ENCODE results near the gene CDKAL1.

DNA sequence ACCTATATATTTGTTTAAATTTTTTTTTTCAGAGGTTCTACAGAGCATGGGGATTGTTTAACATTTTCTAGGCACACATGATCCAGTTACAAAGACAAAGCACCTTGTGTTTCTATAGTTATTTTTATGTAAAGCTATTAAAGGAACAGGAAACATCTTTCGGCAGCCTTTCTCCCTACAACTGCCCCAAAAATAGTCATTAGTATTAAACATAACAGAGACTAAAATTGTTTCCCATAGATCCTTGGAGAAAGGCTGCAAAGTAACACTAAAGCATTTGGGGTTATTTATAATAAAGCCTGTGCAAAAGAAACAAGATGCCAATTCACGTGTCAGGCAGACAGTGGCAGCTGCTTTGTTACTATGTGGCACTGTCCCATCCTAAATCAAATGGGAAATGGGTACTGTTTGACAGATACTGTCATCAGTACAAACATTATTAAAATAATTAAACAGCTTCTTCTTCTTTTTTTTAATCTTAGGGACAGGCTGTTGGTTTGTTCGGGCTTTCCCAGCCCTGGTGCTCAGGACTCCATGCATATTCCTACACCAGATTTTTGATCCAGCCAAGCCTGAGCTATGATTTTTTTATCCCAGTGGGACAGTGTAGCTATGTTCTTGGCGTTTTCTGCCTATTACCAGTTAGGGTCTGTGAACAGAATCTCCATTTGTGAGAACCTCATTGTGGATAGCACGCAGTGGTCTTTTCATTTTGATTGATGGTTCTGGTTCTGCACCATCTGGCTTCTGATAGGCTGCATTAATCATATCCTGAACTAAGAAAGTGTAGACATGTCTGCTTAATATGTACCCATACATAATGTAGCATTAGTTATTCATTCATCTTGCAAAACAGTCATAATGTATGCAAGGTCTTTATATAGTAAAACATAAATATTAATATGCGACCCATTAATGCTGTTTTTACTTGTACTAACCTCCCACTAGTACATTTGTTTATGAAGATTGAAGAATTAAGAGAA is 598.9 kb downstream of the CDKAL1 start:
- TF ChIP-seq, protein P1, sequence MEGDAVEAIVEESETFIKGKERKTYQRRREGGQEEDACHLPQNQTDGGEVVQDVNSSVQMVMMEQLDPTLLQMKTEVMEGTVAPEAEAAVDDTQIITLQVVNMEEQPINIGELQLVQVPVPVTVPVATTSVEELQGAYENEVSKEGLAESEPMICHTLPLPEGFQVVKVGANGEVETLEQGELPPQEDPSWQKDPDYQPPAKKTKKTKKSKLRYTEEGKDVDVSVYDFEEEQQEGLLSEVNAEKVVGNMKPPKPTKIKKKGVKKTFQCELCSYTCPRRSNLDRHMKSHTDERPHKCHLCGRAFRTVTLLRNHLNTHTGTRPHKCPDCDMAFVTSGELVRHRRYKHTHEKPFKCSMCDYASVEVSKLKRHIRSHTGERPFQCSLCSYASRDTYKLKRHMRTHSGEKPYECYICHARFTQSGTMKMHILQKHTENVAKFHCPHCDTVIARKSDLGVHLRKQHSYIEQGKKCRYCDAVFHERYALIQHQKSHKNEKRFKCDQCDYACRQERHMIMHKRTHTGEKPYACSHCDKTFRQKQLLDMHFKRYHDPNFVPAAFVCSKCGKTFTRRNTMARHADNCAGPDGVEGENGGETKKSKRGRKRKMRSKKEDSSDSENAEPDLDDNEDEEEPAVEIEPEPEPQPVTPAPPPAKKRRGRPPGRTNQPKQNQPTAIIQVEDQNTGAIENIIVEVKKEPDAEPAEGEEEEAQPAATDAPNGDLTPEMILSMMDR (IDR thresholded peaks at IDR 0.05; ENCODE audit: extremely low read depth in 1 of 2, insufficient read depth in 1 of 2, low read depth in 1 of 2, low read length in 2 of 2), result no peak
- TF ChIP-seq POLR2A (IDR thresholded peaks at IDR 0.05; ENCODE audit: low read depth, low read length) (no peak), EZH2 (IDR thresholded peaks at IDR 0.05; ENCODE audit: borderline replicate concordance, low read depth, low read length, severe bottlenecking) (no peak), POLR2AphosphoS5 (IDR thresholded peaks at IDR 0.05; ENCODE audit: insufficient read depth, low read depth, low read length) (no peak), GATA2 (IDR thresholded peaks at IDR 0.05; ENCODE audit: insufficient read depth, insufficient read length, low read depth, low read length) (no peak), MYC (IDR thresholded peaks at IDR 0.05; ENCODE audit: low read depth, low read length) (no peak), FOS (IDR thresholded peaks at IDR 0.05; ENCODE audit: borderline replicate concordance, insufficient read depth, low read length) (no peak)
- TF ChIP-seq, protein P2, sequence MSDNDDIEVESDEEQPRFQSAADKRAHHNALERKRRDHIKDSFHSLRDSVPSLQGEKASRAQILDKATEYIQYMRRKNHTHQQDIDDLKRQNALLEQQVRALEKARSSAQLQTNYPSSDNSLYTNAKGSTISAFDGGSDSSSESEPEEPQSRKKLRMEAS (IDR thresholded peaks at IDR 0.05; ENCODE audit: insufficient read depth, insufficient read length), result no peak
